MCF 10A (cell line): ENCODE data around the gene GOLGA2. TPM values are rescaled to one million over a fixed set of nuclear protein-coding genes. Genes with fewer than 3 reads are reported as not detected.

Experiments
- BruUV-seq: library from RNA; stranded (reverse); fragments of 400-500 nt; replicated peaks from 2 replicates; lab custom pipeline; 2021; lab: Mats Ljungman, UMichigan
- CTCF ChIA-PET: fragments of 300-600 bp; sonication (Branson Sonifier 250); formaldehyde crosslinking; extraction: SDS; loops from one replicate; lab custom pipeline; 2021; ENCODE audit warnings: antibody characterized with exemption, inconsistent platforms; lab: Yijun Ruan, JAX
- POLR2A ChIA-PET: fragments of 300-600, 350-650 bp; sonication (Branson Sonifier 250); formaldehyde crosslinking; extraction: SDS; loops from one replicate; lab custom pipeline; 2020; ENCODE audit warnings: antibody characterized with exemption, inconsistent platforms; lab: Yijun Ruan, JAX
- DNase-seq: peaks from one replicate; pipeline ENCODE4 v3.0.0-alpha.2; 2018; ENCODE audit not compliant: unreplicated experiment
- H3K27ac Mint-ChIP-seq: one replicate; pipeline ENCODE4 v1.8.0; 2022; ENCODE audit warnings: mild to moderate bottlenecking, low read depth, mixed read lengths; ENCODE audit not compliant: unreplicated experiment
- H3K27me3 Mint-ChIP-seq: one replicate; pipeline ENCODE4 v1.8.0; 2022; ENCODE audit warnings: mixed read lengths; ENCODE audit not compliant: insufficient read depth, unreplicated experiment
- H3K36me3 Mint-ChIP-seq: one replicate; pipeline ENCODE4 v1.8.0; 2022; ENCODE audit warnings: mild to moderate bottlenecking, moderate library complexity, mixed read lengths; ENCODE audit not compliant: insufficient read depth, unreplicated experiment
- H3K4me1 Mint-ChIP-seq: one replicate; pipeline ENCODE4 v1.8.0; 2022; ENCODE audit warnings: mixed read lengths; ENCODE audit not compliant: insufficient read depth, unreplicated experiment
- H3K4me3 Mint-ChIP-seq: one replicate; pipeline ENCODE4 v1.8.0; 2022; ENCODE audit warnings: mild to moderate bottlenecking, moderate library complexity, mixed read lengths; ENCODE audit not compliant: unreplicated experiment
- H3K9me3 Mint-ChIP-seq: one replicate; pipeline ENCODE4 v1.8.0; 2022; ENCODE audit warnings: mixed read lengths; ENCODE audit not compliant: unreplicated experiment
- intact Hi-C: fragments of 100-400 bp; cut with micrococcal nuclease; formaldehyde crosslinking; loops from 2 replicates; pipeline ENCODE4 v1.14.1; 2022
- total RNA-seq: library from RNA; stranded (reverse); gene quantifications from 2 replicates; pipeline ENCODE4 v1.2.3, GENCODE V29; 2022
- TF ChIP-seq, protein P1 (sequence below): fragments of 200-600 bp; IDR thresholded peaks from one replicate; pipeline ENCODE4 v1.8.0; 2022; ENCODE audit warnings: antibody characterized with exemption, mild to moderate bottlenecking; ENCODE audit not compliant: unreplicated experiment

GOLGA2 gene
- total RNA-seq, 1 experiment from 2014 or later, result 124 TPM

DNA sequence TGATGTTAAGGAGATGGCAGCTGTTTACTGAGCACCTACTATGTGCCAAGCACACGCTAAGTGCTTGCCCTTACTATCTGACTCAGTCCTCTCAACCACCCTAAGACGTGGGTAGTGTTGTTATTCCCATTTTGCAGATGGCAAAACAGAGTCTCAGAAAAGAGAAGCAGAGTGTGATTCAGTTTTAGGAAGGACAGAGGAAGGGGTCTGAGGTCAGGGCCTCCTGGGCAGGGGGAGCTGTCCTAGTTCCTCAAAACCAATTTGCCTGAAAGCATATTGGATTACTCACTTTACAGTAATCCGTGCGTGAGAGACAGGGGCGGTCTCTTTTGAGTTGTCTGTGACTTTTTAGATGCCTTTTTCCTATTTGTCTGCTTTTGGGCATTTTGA, 49.4 kb downstream of the GOLGA2 start:
- no peak for DNase-seq
- H3K4me1 Mint-ChIP-seq, result no peaks in the 10 kb centered on the region
- no peak overlapping the region for H3K4me3 Mint-ChIP-seq
- H3K27ac Mint-ChIP-seq, result no peak overlapping the region
- POLR2A ChIA-PET, result no interaction called here
- intact Hi-C loops, result no loop called here
- no peaks in the 10 kb centered on the region for H3K9me3 Mint-ChIP-seq
- peaks cover 22% of the 10 kb centered on the region for H3K27me3 Mint-ChIP-seq
- CTCF ChIA-PET, result interaction anchor here (0.6 to 0.8 kb wide), 2 partner anchors 13 to 69 kb away, joined by 3 to 5 read pairs; no protein-coding TSS in a partner anchor
- TF ChIP-seq, protein P1, sequence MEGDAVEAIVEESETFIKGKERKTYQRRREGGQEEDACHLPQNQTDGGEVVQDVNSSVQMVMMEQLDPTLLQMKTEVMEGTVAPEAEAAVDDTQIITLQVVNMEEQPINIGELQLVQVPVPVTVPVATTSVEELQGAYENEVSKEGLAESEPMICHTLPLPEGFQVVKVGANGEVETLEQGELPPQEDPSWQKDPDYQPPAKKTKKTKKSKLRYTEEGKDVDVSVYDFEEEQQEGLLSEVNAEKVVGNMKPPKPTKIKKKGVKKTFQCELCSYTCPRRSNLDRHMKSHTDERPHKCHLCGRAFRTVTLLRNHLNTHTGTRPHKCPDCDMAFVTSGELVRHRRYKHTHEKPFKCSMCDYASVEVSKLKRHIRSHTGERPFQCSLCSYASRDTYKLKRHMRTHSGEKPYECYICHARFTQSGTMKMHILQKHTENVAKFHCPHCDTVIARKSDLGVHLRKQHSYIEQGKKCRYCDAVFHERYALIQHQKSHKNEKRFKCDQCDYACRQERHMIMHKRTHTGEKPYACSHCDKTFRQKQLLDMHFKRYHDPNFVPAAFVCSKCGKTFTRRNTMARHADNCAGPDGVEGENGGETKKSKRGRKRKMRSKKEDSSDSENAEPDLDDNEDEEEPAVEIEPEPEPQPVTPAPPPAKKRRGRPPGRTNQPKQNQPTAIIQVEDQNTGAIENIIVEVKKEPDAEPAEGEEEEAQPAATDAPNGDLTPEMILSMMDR, result no peak
- no peaks in the 10 kb centered on the region for H3K36me3 Mint-ChIP-seq
- BruUV-seq, result no TSS peak

- H3K36me3 Mint-ChIP-seq, result no peaks in the 10 kb centered on the region
- H3K27me3 Mint-ChIP-seq, result peaks cover 27% of the 10 kb centered on the region
- BruUV-seq, result no TSS peak
- intact Hi-C loops, result no loop called here
- CTCF ChIA-PET, result interaction anchor here (0.8 kb wide), 1 partner anchor 69 kb away, joined by 5 read pairs; no protein-coding TSS in a partner anchor
- no peaks in the 10 kb centered on the region for H3K4me1 Mint-ChIP-seq
- no peaks in the 10 kb centered on the region for H3K9me3 Mint-ChIP-seq
- no peak for DNase-seq
- TF ChIP-seq, protein P1, result no peak
- H3K27ac Mint-ChIP-seq, result no peak overlapping the region
- H3K4me3 Mint-ChIP-seq, result no peak overlapping the region
- POLR2A ChIA-PET, result no interaction called here
Observed at GRCh38 chr9:128225770-128226411, 49.9 kb downstream of the GOLGA2 start.

GRCh38 chr9:128224877-128225276, 50.9 kb downstream of the GOLGA2 start:
- TF ChIP-seq, protein P1, result no peak
- no peak for DNase-seq
- Mint-ChIP-seq H3K36me3 (no peaks in the 10 kb centered on the region), H3K27ac (no peak overlapping the region), H3K4me3 (no peak overlapping the region), H3K27me3 (peaks cover 32% of the 10 kb centered on the region), H3K9me3 (no peaks in the 10 kb centered on the region), H3K4me1 (no peaks in the 10 kb centered on the region)
- CTCF ChIA-PET, result interaction anchor here (0.9 kb wide), 1 partner anchor 30 kb away, joined by 4 read pairs; no protein-coding TSS in a partner anchor
- no TSS peak for BruUV-seq
- intact Hi-C loops, result no loop called here
- POLR2A ChIA-PET, result no interaction called here

GRCh38 chr9:128222880-128223670, 52.7 kb downstream of the GOLGA2 start:
- Mint-ChIP-seq H3K27ac (no peak overlapping the region), H3K4me3 (no peak overlapping the region), H3K4me1 (peaks cover 8% of the 10 kb centered on the region), H3K9me3 (no peaks in the 10 kb centered on the region), H3K36me3 (no peaks in the 10 kb centered on the region), H3K27me3 (peaks cover 32% of the 10 kb centered on the region)
- no TSS peak for BruUV-seq
- TF ChIP-seq, protein P1, result no peak
- intact Hi-C loops, result no loop called here
- DNase-seq, result no peak
- ChIA-PET POLR2A (no interaction called here), CTCF (no interaction called here)
